HEK293T (cell line): ENCODE results near the gene NFIA.
A peak's percentile ranks its signal among the peaks of the same experiment; 100 is the strongest.

Source experiments
- CTCF ChIA-PET: fragments of 350-600 bp; formaldehyde crosslinking; extraction: SDS; loops from one replicate; lab custom pipeline; 2021; ENCODE audit warnings: antibody characterized with exemption, inconsistent platforms; lab: Yijun Ruan, JAX
- POLR2A ChIA-PET: fragments of 350-600 bp; formaldehyde crosslinking; extraction: SDS; loops from one replicate; lab custom pipeline; 2020; ENCODE audit warnings: antibody characterized with exemption, inconsistent platforms; lab: Yijun Ruan, JAX
- DNase-seq: peaks from one replicate; pipeline ENCODE4 v3.0.0; 2012; ENCODE audit warnings: mixed read lengths; ENCODE audit errors: extremely low spot score
- ARNT ChIP-seq: fragments of 450-650 bp; IDR thresholded peaks from 2 replicates; pipeline ENCODE4 v1.6.1; 2017; ENCODE audit warnings: mild to moderate bottlenecking
- BHLHE40 ChIP-seq: fragments of 450-650 bp; IDR thresholded peaks from 2 replicates; pipeline ENCODE4 v1.6.1; 2016; ENCODE audit warnings: mild to moderate bottlenecking, moderate library complexity, borderline replicate concordance
- CTBP1 ChIP-seq: fragments of 450-650 bp; IDR thresholded peaks from 2 replicates; pipeline ENCODE4 v1.6.1; 2016; ENCODE audit warnings: borderline replicate concordance
- ELF4 ChIP-seq: fragments of 450-650 bp; IDR thresholded peaks from 2 replicates; pipeline ENCODE4 v1.6.1; 2017; ENCODE audit warnings: antibody characterized with exemption
- FOXA1 ChIP-seq: fragments of 450-650 bp; IDR thresholded peaks from 2 replicates; pipeline ENCODE4 v1.6.1; 2016; ENCODE audit warnings: mild to moderate bottlenecking
- FOXK2 ChIP-seq: fragments of 450-650 bp; IDR thresholded peaks from 2 replicates; pipeline ENCODE4 v1.6.1; 2016; ENCODE audit warnings: mild to moderate bottlenecking
- FOXM1 ChIP-seq: fragments of 450-650 bp; IDR thresholded peaks from 2 replicates; pipeline ENCODE4 v1.6.1; 2017; ENCODE audit warnings: mild to moderate bottlenecking, borderline replicate concordance
- HDGF ChIP-seq: fragments of 450-650 bp; IDR thresholded peaks from 2 replicates; pipeline ENCODE4 v1.6.1; 2017; ENCODE audit warnings: antibody characterized with exemption, borderline replicate concordance
- L3MBTL2 ChIP-seq: fragments of 450-650 bp; conservative IDR thresholded peaks from 2 replicates; pipeline ENCODE4 v1.6.1; 2016; ENCODE audit warnings: mild to moderate bottlenecking
- LEF1 ChIP-seq: fragments of 450-650 bp; IDR thresholded peaks from 2 replicates; pipeline ENCODE4 v1.6.1; 2017; ENCODE audit warnings: mild to moderate bottlenecking, borderline replicate concordance
- NFRKB ChIP-seq: fragments of 450-650 bp; IDR thresholded peaks from 2 replicates; pipeline ENCODE4 v1.6.1; 2016; ENCODE audit warnings: mild to moderate bottlenecking, moderate library complexity
- SP1 ChIP-seq: fragments of 450-650 bp; IDR thresholded peaks from 2 replicates; pipeline ENCODE4 v1.6.1; 2017
- SUZ12 ChIP-seq: fragments of 450-650 bp; IDR thresholded peaks from 2 replicates; pipeline ENCODE4 v1.6.1; 2016; ENCODE audit warnings: mild to moderate bottlenecking
- TARDBP ChIP-seq: fragments of 450-650 bp; IDR thresholded peaks from 2 replicates; pipeline ENCODE4 v1.6.1; 2016
- ZNF384 ChIP-seq: fragments of 450-650 bp; IDR thresholded peaks from 2 replicates; pipeline ENCODE4 v1.6.1; 2016
- TF ChIP-seq, protein P1 (sequence below): fragments of 450-650 bp; IDR thresholded peaks from 2 replicates; pipeline ENCODE4 v1.6.1; 2016

NFIA gene

DNA sequence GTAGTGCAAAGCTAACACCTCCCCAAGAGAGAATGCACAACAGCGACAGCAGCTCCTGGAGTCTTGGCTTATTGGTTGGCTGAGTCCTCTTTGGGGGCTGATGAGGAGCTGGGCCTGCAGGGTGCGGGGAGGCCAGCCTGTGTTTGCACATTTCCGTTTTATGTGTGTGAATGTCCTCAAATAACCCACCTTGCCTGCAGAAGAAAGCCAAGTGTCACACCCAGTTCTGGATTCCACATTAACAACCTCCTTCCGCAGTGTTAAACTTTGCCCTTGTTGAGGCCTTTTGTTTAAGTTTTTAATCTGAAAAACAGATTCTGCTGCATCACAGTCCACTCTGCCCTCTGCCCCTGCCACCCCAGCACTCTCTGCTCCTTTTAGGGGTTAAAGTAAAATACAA is 368.1 kb downstream of the NFIA start:
- no peak for DNase-seq
- ChIA-PET POLR2A (no interaction called here), CTCF (no interaction called here)
- TF ChIP-seq ZNF384 (no peak), SUZ12 (no peak), SP1 (no peak), L3MBTL2 (no peak), TARDBP (no peak), NFRKB (no peak), FOXM1 (no peak), BHLHE40 (no peak), FOXA1 (no peak), CTBP1 (no peak), HDGF (no peak), FOXK2 (no peak), ELF4 (no peak), ARNT (no peak), LEF1 (no peak)
- TF ChIP-seq, protein P1, sequence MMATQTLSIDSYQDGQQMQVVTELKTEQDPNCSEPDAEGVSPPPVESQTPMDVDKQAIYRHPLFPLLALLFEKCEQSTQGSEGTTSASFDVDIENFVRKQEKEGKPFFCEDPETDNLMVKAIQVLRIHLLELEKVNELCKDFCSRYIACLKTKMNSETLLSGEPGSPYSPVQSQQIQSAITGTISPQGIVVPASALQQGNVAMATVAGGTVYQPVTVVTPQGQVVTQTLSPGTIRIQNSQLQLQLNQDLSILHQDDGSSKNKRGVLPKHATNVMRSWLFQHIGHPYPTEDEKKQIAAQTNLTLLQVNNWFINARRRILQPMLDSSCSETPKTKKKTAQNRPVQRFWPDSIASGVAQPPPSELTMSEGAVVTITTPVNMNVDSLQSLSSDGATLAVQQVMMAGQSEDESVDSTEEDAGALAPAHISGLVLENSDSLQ, result no peak

DNA sequence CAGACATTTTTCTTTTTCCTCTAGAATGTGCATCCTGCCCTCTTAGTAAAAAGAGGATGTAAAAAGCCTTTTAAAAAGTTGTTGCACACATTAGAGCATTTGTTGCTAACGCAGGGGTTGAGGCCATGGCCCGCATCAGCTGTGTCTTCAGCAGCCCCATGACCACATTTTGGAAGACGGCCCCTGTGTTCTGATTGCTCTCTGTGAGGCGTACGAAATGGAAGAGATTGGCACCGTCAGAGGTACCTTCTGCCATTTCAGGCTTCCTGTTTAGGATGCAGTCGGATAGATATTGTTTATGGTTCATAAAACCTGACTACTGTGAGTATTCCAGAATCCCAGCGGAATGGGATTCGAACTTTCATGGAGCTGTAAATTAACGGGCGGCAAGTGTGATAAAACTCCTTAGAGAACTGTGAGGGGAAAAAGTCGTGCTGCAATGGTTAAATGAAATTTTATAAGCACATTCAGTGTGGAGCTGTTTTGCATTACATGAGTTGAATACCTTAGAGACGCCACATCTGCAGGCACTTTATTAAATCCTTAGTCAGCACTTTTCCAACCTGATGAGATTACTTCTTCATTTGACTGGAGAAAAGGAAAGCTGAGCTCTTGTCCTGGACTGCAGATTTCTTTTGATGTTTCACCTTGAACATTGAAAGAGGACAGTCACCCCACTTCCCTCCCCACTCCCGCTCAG is 368.7 kb downstream of the NFIA start:
- POLR2A ChIA-PET, result no interaction called here
- TF ChIP-seq CTBP1 (no peak), ELF4 (no peak), ARNT (no peak), FOXM1 (no peak), LEF1 (peak; percentile 42; the same call in 1 of the 2 replicates), L3MBTL2 (no peak), ZNF384 (no peak)
- CTCF ChIA-PET, result interaction anchor here (0.6 to 1.1 kb wide), 4 partner anchors 15 to 373 kb away, joined by 3 to 9 read pairs (median 4); no protein-coding TSS in a partner anchor
- no peak for DNase-seq

DNA sequence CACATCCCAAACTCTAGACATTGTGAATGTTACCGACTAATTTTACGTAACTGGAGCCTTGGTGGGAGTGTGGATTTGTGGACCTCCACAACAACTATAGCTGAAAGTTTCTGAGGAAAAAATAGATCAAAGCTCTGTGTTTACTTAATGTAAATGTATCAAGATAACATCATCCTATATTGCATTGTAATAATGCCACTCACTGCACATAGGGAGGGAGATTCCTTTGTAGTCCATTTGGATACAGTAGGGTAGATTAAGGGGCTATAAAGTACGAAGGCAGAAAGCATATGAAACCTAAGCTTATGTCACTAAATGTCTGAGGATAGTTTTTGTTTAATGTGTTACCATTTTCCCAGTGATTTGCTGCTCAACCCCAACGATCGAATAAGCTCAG is 369.2 kb downstream of the NFIA start:
- ChIA-PET CTCF (interaction anchor here (0.5 to 1.2 kb wide), 7 partner anchors 15 to 472 kb away, joined by 3 to 9 read pairs (median 4); no protein-coding TSS in a partner anchor), POLR2A (interaction anchor here (0.6 kb wide), 1 partner anchor 11 kb away, joined by 3 read pairs; no protein-coding TSS in a partner anchor)
- DNase-seq, result no peak
- no peak for TF ChIP-seq ARNT
- TF ChIP-seq SP1, result no peak
- TF ChIP-seq NFRKB, result no peak
- no peak for TF ChIP-seq CTBP1
- TF ChIP-seq, protein P1, result peak; percentile 83
- TF ChIP-seq HDGF, result no peak
- no peak for TF ChIP-seq L3MBTL2
- no peak for TF ChIP-seq FOXA1

DNA sequence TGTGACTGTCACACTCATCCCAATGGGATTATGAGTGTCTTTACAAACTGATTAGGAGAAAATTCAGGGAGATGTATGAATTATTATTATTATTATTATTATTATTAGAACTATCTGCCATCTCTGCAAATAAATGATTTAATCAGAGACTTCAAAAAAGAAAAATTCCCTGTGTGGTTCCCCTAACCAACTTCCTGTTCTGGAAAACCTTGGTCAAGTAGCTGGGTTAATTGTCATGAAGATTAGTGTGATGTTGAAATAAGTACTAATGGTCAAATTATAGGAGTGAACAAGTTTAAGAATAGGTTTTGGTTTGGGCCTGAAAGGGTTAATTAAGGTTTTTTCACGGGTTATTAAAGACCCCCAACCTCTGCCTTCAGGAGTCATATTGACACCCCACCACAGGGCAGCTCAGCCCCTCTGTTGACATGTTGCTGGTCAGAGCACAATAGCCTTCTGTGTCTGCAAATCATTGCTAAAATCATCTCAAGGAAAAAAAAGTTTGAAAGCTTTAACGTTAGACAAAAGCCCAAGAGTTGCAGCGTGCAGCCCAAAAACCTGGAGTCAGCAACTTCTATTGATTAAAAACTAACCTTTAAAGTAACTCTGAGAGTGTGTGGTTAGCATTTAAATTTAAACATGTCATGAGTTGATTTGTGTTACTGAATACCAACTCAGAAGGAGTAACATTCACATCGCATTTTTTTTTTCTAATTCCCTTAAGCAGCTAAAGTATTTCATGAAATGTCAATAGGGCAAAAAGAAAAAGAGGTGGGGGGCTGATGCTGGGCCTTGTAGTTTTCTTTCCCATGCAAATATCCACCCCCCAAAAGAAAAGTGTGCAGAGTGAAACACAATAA is 370.0 kb downstream of the NFIA start:
- POLR2A ChIA-PET, result interaction anchor here (0.6 kb wide), 1 partner anchor 11 kb away, joined by 3 read pairs; no protein-coding TSS in a partner anchor
- DNase-seq, result no peak
- TF ChIP-seq SP1 (no peak), L3MBTL2 (no peak), SUZ12 (no peak)
- CTCF ChIA-PET, result interaction anchor here (0.5 to 1.2 kb wide), 9 partner anchors 13 to 473 kb away, joined by 3 to 6 read pairs (median 4); no protein-coding TSS in a partner anchor

DNA sequence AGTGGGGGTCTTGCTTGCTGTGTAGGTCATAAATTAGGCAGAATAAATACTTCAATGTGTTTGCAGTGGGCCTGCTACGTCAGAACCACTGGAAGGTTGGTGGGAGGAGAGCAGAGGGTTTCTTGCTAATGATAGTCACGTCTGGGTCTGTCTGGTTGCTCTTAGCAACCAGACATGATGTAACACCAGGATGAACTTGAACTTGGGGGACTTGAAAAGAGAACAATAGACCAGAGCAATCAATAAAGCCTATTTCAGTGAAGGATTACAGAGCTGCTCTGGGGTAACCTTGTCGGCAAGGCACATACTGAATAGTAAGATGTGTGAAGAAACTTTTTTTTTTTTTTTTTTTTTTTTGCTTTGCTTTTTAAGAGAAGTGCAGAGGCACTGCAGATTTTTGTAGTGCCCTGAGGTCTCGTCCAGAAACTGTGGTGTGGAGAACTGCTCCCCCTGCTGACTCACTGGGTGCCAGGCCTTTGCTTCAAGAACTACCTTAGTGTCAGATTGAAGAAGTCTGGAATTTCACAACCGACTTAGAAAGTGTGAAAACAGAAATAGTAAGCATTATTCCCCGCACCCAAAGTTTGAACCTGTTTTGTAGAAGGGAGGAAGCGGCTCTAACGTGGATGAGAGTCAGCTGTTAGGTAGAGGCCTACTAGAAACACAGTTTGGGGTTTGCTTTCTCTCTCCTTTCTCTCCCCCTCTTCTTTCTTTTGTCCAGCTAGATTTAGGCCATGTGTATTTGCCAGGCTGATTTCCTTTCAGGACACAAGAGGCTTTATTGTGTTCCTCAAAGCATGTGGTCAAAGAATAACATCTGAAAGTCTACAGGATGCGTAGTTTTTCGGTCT is 371.0 kb downstream of the NFIA start:
- no peak for TF ChIP-seq FOXA1
- no peak for TF ChIP-seq NFRKB
- TF ChIP-seq LEF1, result no peak
- TF ChIP-seq, protein P1, result peak; percentile 60
- no peak for TF ChIP-seq ELF4
- TF ChIP-seq FOXM1, result no peak
- TF ChIP-seq TARDBP, result no peak
- no peak for TF ChIP-seq CTBP1
- TF ChIP-seq L3MBTL2, result no peak
- peak; percentile 97 for TF ChIP-seq ZNF384
- TF ChIP-seq ARNT, result no peak
- TF ChIP-seq SP1, result no peak
- TF ChIP-seq HDGF, result no peak
- no peak for TF ChIP-seq SUZ12
- TF ChIP-seq FOXK2, result no peak
- TF ChIP-seq BHLHE40, result no peak
- DNase-seq, result peak; percentile 83

More for the DNA sequence above, 371.0 kb downstream of the NFIA start:
- POLR2A ChIA-PET, result no interaction called here
- CTCF ChIA-PET, result interaction anchor here (0.6 to 1.2 kb wide), 6 partner anchors 12 to 426 kb away, joined by 3 to 5 read pairs (median 4); no protein-coding TSS in a partner anchor
